Measurements from ENCODE around the gene HP1BP3. TPM values are rescaled to one million over a fixed set of nuclear protein-coding genes. Genes with fewer than 3 reads are reported as not detected.

Gene HP1BP3
- total RNA-seq, 2 donors from 2014 or later: 90.8 to 201 TPM

DNA sequence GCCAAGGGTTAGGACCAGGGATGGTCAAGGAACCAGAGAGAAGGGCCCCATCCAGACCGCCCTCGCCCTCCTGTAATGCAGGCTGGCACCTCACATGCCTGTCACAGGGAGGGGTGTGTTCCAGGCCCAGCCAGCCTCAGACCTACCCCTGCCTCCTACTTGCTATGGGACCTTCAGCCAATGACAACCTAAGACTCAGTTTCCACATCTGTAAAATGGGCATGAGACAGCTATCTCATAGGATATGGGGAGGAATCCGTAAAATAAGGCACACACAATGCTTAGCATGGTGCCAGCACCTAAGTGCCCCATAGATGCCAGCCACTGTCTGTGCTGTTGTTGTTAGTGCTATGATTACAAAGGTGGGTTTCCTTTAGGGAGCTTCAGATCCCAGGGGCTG is 77.2 kb downstream of the HP1BP3 start:
- intact Hi-C loops (cut with DNase I): no loop called here
- Histone ChIP-seq H3K4me1 (no peaks in the 10 kb centered on the region), H3K4me3 (no peak overlapping the region), H3K27me3 (no peaks in the 10 kb centered on the region), H3K9me3 (no peaks in the 10 kb centered on the region), H3K36me3 (replicated peaks in 1 of 2; ENCODE audit: insufficient read depth in 1 of 2, low read depth in 2 of 2) (no peaks in the 10 kb centered on the region), H3K27ac (no peak overlapping the region)
- ATAC-seq (no peak), DNase-seq (no peak)
- WGBS, 2 donors: 75 to 92% methylated on average over 3 of the region's 3 CpGs
- TF ChIP-seq POLR2A (IDR thresholded peaks at IDR 0.05): no peak
- TF ChIP-seq, protein P1, sequence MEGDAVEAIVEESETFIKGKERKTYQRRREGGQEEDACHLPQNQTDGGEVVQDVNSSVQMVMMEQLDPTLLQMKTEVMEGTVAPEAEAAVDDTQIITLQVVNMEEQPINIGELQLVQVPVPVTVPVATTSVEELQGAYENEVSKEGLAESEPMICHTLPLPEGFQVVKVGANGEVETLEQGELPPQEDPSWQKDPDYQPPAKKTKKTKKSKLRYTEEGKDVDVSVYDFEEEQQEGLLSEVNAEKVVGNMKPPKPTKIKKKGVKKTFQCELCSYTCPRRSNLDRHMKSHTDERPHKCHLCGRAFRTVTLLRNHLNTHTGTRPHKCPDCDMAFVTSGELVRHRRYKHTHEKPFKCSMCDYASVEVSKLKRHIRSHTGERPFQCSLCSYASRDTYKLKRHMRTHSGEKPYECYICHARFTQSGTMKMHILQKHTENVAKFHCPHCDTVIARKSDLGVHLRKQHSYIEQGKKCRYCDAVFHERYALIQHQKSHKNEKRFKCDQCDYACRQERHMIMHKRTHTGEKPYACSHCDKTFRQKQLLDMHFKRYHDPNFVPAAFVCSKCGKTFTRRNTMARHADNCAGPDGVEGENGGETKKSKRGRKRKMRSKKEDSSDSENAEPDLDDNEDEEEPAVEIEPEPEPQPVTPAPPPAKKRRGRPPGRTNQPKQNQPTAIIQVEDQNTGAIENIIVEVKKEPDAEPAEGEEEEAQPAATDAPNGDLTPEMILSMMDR (IDR thresholded peaks at IDR 0.05): no peak

DNA sequence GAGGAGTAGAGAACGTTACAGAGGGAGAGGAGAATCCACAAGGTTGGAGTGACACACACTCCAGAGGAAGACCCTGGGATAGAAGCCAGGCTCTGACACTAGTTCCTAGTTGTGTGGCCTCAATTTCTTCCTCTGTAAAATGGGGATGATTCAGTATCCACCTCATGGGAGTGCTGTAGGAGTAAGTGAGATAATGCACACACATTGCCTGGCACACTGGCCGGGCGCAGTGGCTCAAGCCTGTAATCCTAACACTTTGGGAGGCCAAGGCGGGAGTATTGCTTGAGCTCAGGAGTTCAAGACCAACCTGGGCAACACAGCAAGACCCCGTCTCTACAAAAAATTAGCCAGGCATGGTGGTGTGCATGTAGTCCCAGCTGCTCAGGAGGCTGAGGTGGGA is 78.2 kb downstream of the HP1BP3 start:
- 76 to 82% methylated on average over 5 of the region's 5 CpGs for WGBS, 2 donors
- Histone ChIP-seq H3K4me1 (no peaks in the 10 kb centered on the region), H3K27me3 (no peaks in the 10 kb centered on the region), H3K27ac (no peak overlapping the region), H3K36me3 (replicated peaks in 1 of 2; ENCODE audit: insufficient read depth in 1 of 2, low read depth in 2 of 2) (no peaks in the 10 kb centered on the region), H3K9me3 (no peaks in the 10 kb centered on the region), H3K4me3 (no peak overlapping the region)
- TF ChIP-seq, protein P1 (IDR thresholded peaks at IDR 0.05): no peak
- TF ChIP-seq POLR2A (IDR thresholded peaks at IDR 0.05): no peak
- ATAC-seq (no peak), DNase-seq (no peak)
- intact Hi-C loops (cut with DNase I): no loop called here

DNA sequence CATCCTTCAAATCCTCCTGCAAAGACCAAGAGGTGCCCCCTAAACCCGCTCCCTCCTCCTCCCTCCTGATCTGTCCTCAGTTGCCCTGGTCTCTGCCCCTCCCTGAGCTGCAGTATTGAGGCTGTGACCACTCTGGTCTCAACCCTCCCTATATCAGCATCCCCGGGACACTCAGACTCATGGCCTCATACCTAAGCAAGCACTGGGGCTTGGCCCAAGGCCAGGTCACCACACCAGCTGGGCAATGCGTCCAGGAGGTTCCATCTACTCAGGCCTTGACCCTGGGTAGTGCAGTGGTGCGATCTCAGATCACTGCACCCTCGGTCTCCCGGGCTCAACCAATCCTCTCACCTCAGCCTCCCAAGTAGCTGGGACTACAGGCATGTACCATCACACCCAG is 79.0 kb downstream of the HP1BP3 start:
- Histone ChIP-seq H3K4me3 (no peak overlapping the region), H3K27me3 (no peaks in the 10 kb centered on the region), H3K36me3 (replicated peaks in 1 of 2; ENCODE audit: insufficient read depth in 1 of 2, low read depth in 2 of 2) (no peaks in the 10 kb centered on the region), H3K4me1 (no peaks in the 10 kb centered on the region), H3K27ac (no peak overlapping the region), H3K9me3 (no peaks in the 10 kb centered on the region)
- DNase-seq (no peak), ATAC-seq (no peak)
- intact Hi-C loops (cut with DNase I): no loop called here
- 62 to 65% methylated on average over 4 to 6 of the region's 6 CpGs for WGBS, 2 donors
- TF ChIP-seq, protein P1 (IDR thresholded peaks at IDR 0.05): no peak
- TF ChIP-seq POLR2A (IDR thresholded peaks at IDR 0.05): no peak

DNA sequence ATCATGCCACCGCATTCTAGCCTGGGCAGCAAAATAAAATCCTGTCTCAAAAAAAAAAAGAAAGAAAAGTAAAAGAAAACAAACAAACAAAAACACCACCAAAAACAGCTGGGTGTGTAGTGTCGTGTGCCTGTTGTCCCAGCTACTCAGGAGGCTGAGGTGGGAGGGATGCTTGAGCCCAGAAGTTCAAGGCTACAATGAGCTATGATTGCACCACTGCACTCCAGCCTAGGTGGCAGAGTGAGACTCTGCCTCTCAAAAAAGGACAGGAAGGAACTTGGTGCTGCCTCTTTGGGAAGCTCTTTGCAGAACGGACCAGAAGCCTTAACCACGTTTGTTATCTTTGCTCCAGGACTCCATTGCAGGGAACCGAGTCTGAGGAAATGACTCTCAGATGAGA is 80.3 kb downstream of the HP1BP3 start:
- no peak for ATAC-seq
- 37 to 46% methylated on average over 5 of the region's 5 CpGs for WGBS, 2 donors
- no peak for DNase-seq

DNA sequence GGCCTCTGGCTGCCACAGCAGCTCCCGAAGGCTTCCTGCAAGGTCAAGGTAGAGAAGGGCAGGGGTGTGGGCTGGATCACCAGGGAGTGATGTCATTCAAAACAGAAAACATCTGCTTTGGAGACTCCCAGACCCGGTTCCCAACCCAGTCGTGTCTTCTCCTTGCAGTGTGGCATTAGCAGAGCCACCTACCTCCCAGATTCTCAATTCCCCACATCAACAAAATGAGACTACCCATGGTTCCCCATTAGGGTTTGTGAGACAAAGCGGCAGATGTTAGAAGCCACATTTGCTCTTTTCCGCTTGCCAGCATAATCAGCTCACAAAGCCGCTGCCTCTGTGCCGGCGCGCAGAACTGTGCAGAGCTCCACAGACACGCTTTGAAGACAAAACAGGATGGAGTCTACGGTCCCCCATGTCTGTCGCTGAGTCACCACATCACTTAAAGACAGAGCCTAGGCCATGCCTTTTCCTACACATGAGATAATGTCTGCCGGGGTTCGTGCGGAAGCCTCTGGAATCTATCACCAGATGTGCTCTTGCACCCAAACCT is 81.8 kb downstream of the HP1BP3 start:
- intact Hi-C loops (cut with DNase I): no loop called here
- no peak for DNase-seq
- ATAC-seq: no peak
- TF ChIP-seq, protein P1 (IDR thresholded peaks at IDR 0.05): no peak
- TF ChIP-seq POLR2A (IDR thresholded peaks at IDR 0.05): no peak
- Histone ChIP-seq H3K4me1 (no peaks in the 10 kb centered on the region), H3K9me3 (no peaks in the 10 kb centered on the region), H3K4me3 (no peak overlapping the region), H3K27me3 (no peaks in the 10 kb centered on the region), H3K36me3 (replicated peaks in 1 of 2; ENCODE audit: insufficient read depth in 1 of 2, low read depth in 2 of 2) (no peaks in the 10 kb centered on the region), H3K27ac (no peak overlapping the region)
- 90 to 91% methylated on average over 9 to 15 of the region's 15 CpGs for WGBS, 2 donors

More for the DNA sequence above, 80.3 kb downstream of the HP1BP3 start:
- H3K9me3 ChIP-seq: no peaks in the 10 kb centered on the region
- H3K27ac ChIP-seq: no peak overlapping the region
- H3K36me3 ChIP-seq (replicated peaks in 1 of 2; ENCODE audit: insufficient read depth in 1 of 2, low read depth in 2 of 2): no peaks in the 10 kb centered on the region
- TF ChIP-seq, protein P1 (IDR thresholded peaks at IDR 0.05): no peak
- H3K27me3 ChIP-seq: no peaks in the 10 kb centered on the region
- H3K4me3 ChIP-seq: no peak overlapping the region
- no peaks in the 10 kb centered on the region for H3K4me1 ChIP-seq
- intact Hi-C loops (cut with DNase I): no loop called here
